Kidney (tissue), 14 donors: ENCODE data around the gene WDR91. TPM values are rescaled to one million over a fixed set of nuclear protein-coding genes. Genes with fewer than 3 reads are reported as not detected.
A peak's percentile ranks its signal among the peaks of the same experiment; 100 is the strongest.

Source experiments
- DNase-seq, 5 donors: peaks; one replicate each; pipeline ENCODE4 v3.0.0-alpha.2; 2013 to 2020
- FAIRE-seq: peaks from 2 replicates; lab custom pipeline; 2012; peaks lifted over from hg19 to GRCh38; lab: Jason Lieb, UNC
- H3K27ac ChIP-seq, 2 donors: one replicate each; pipeline ENCODE4 v1.7.0; 2013; ENCODE audit warnings: low read depth in 2 of 2, low read length in 2 of 2, inconsistent platforms in 1 of 2
- H3K27me3 ChIP-seq: one replicate; pipeline ENCODE4 v1.7.1; 2013; ENCODE audit warnings: low read length, inconsistent platforms; ENCODE audit not compliant: control insufficient read depth, insufficient read depth
- H3K36me3 ChIP-seq, 3 donors: one replicate each; pipeline versions ENCODE4 v1.7.0 to v1.7.1; 2013; ENCODE audit warnings: low read length in 3 of 3, control low read depth in 1 of 3, inconsistent platforms in 1 of 3; ENCODE audit not compliant: insufficient read depth in 3 of 3, control insufficient read depth in 2 of 3
- H3K4me1 ChIP-seq, 3 donors: one replicate each; pipeline versions ENCODE4 v1.7.0 to v1.7.1; 2013; ENCODE audit warnings: low read length in 3 of 3, inconsistent platforms in 1 of 3, low read depth in 1 of 3; ENCODE audit not compliant: control insufficient read depth in 2 of 3, insufficient read depth in 2 of 3
- H3K4me3 ChIP-seq, 3 donors: one replicate each; pipeline versions ENCODE4 v1.7.0 to v1.8.1; 2013; ENCODE audit warnings: low read length in 3 of 3, control low read depth in 1 of 3, inconsistent platforms in 1 of 3
- H3K9ac ChIP-seq, 3 donors: one replicate each; pipeline versions ENCODE4 v1.7.0 to v1.7.1; 2013; ENCODE audit warnings: low read length in 3 of 3, control low read depth in 1 of 3, inconsistent platforms in 1 of 3
- H3K9me3 ChIP-seq, 3 donors: one replicate each; pipeline versions ENCODE4 v1.7.0 to v1.7.1; 2013; ENCODE audit warnings: low read length in 3 of 3, control low read depth in 1 of 3, inconsistent platforms in 1 of 3; ENCODE audit not compliant: control insufficient read depth in 2 of 3, insufficient read depth in 1 of 3
- intact Hi-C: fragments of 100-400 bp; cut with DNase I; formaldehyde crosslinking; loops from one replicate; pipeline ENCODE4 v1.11.1; 2022
- microRNA-seq: library from miRNA; unstranded; fragments of <30 nt; microRNA quantifications from one replicate; pipeline ENCODE4 v1.2.0, GENCODE V29; 2020
- polyA plus RNA-seq: library from polyadenylated mRNA; stranded (reverse); fragments of 350-450 nt; fragmentation: Illumina TruSeq; extraction: RNeasy Lipid Tissue Mini Kit (QIAGEN cat#74804); gene quantifications from one replicate; pipeline ENCODE4 v1.2.3, GENCODE V29; 2014; ENCODE audit warnings: low read depth, low replicate concordance; ENCODE audit not compliant: insufficient read depth
- total RNA-seq: library from RNA; stranded (reverse); fragmentation: NEBNext Ultra II Directional; extraction: Animal tissue kit (Norgen Biotek cat#: 25700); gene quantifications from one replicate; pipeline ENCODE4 v1.2.1, GENCODE V29; 2021
- TF ChIP-seq, protein P1 (sequence below): IDR thresholded peaks from 3 replicates; pipeline ENCODE4 v1.5.1; 2012; ENCODE audit warnings: mild to moderate bottlenecking, moderate library complexity, borderline replicate concordance; ENCODE audit not compliant: insufficient read depth; ENCODE audit errors: extremely low read depth
- donor health status: control.
- donor health status: control.
- donor health status: control.
- donor health status: control.
- donor health status: control.
- donor health status: DM: yes; HTN: yes; CAD: no.
- donor health status: Normal renal cell carcinoma (clear cell type).

WDR91 gene
- total and polyA plus RNA-seq, 2 donors from 2014 or later: 27.8 to 73.9 TPM

DNA sequence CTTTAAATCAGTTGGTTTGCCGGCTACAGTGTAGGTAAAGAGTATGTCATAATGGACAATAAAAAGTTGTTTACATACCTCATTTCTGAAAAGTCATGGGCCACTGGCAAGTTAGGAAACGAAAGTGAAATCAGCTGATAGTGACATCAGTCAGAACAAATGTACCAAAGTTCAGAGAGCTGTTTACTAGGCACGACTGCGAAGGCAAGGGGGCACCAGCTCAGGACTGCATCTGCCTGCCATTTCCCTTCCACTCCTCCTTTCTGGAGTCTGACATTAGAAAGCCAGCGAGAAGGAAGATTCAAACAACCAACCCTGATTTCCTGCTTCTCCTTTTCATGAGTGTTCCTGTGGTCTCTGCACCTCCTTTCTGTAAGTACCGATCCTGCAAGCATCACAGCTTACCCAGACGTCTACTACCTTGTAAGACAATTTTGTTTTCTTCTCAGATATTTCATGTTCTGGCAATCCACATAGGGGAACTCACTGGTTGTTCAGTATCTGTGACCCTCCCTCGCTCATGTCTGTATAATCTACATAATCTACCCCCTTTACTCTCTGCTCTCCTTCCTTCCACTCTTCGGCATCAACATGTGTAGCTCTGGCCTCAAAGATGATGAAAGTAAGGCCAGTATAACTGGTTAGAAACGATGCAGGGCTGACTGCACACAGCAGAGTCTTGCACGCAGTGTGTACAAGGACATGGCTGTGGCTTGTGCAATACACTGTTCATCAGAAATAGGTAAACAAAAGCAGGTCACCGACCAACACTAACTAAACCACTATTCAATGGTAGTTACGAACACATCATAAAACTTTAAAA, 63.2 kb downstream of the WDR91 start, which contains the start of gene TMEM140:
TSS of gene TMEM140 (plus strand) at position 174 of the 823 bp plus-strand sequence. CDS start 16,370 bp downstream, outside the sequence.
- Histone ChIP-seq H3K36me3 (peaks cover 0 to 5% (median 0%) of the 10 kb centered on the region in 3 donors), H3K9me3 (no peaks in the 10 kb centered on the region), H3K9ac (peak within 1 kb of the TSS; percentile 17 to 94 (median 55)), H3K27ac (peak within 1 kb of the TSS; percentile 94 to 95), H3K4me3 (peak within 1 kb of the TSS; percentile 38 to 92 (median 85)), H3K27me3 (no peaks in the 10 kb centered on the region), H3K4me1 (peaks cover 0 to 40% (median 15%) of the 10 kb centered on the region in 3 donors)
- TF ChIP-seq, protein P1, sequence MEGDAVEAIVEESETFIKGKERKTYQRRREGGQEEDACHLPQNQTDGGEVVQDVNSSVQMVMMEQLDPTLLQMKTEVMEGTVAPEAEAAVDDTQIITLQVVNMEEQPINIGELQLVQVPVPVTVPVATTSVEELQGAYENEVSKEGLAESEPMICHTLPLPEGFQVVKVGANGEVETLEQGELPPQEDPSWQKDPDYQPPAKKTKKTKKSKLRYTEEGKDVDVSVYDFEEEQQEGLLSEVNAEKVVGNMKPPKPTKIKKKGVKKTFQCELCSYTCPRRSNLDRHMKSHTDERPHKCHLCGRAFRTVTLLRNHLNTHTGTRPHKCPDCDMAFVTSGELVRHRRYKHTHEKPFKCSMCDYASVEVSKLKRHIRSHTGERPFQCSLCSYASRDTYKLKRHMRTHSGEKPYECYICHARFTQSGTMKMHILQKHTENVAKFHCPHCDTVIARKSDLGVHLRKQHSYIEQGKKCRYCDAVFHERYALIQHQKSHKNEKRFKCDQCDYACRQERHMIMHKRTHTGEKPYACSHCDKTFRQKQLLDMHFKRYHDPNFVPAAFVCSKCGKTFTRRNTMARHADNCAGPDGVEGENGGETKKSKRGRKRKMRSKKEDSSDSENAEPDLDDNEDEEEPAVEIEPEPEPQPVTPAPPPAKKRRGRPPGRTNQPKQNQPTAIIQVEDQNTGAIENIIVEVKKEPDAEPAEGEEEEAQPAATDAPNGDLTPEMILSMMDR: no peak
- DNase-seq (peak in 3 of 5 donors; percentile 63 to 82 (median 78)), FAIRE-seq (peak; percentile 52)
- intact Hi-C loops: no loop called here

DNA sequence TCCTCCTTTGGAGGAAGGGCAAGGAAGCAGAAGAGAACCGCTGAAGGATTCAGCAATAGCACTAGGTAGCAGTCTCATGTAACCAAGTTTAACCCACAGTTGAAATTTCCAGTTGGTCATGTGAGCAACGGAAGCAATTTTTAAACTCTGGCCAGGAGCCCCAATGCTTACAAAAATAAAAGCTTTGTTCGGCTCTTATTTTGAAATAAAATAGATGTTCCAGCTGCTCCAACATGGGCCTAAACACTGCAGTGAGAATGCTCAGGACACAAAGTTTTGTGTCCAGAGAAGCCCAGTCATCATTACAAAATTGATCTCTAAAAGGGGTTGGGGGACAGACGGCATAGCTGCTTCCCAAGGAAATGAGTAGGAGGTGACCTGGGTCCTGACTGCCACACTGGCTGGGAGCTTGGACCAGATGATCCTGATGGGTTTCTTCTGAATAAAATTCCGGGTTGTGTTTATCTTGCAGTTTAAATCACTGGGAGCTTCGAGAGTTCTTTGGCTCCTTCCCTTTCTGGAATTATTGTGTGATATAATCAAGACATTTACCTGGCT, 63.9 kb downstream of the WDR91 start:
- Histone ChIP-seq H3K27me3 (no peaks in the 10 kb centered on the region), H3K27ac (peak overlapping the region; percentile 94 to 95), H3K4me1 (peaks cover 0 to 40% (median 15%) of the 10 kb centered on the region in 3 donors), H3K9me3 (no peaks in the 10 kb centered on the region), H3K36me3 (peaks cover 0 to 5% (median 0%) of the 10 kb centered on the region in 3 donors), H3K4me3 (peak overlapping the region; percentile 38 to 92 (median 85)), H3K9ac (peak overlapping the region; percentile 17 to 94 (median 55))
- no peak for FAIRE-seq
- TF ChIP-seq, protein P1: no peak
- intact Hi-C loops: no loop called here
- peak in 2 of 5 donors; percentile 51 to 68 for DNase-seq

DNA sequence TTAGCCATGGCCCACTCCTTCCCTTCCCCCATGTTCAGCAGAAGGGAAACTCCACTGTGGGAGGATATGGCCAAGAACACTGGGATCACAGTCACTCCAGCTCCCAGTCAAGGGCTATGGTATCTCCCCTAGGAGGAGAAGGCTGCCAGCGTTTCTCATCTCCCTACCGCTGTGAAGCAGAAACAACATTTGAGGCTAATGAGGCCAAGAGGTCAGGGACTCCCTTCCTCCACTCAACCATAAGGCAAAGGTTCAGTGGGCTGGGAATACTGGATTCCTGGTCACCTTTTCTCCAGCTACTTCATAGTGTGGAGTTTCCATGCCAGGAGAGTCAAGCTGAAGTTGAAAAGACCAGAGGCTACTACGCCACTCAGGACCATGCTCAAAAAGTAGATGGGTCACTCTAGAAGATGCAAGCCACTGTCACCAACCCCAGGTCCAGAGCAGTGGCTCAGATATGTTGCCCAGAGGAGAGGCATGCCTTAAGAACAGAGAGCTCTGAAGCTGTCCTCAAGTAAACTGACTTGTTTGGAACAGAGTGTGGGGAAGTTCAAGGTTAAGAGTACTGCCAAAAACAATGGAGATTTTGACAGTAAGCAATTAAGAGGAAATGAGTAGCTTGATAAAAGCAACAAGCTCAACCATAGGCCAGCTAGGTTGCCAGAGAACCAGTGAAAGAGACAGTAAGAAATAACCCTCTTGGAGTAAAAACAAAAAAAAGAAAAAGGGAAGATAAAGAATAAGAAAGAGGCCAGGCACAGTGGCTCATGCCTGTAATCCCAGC, 67.2 kb downstream of the WDR91 start:
- Histone ChIP-seq H3K27ac (peak overlapping the region in 1 of 2 donors; percentile 2), H3K4me1 (peaks cover 0 to 15% (median 3%) of the 10 kb centered on the region in 3 donors), H3K9ac (no peak overlapping the region), H3K27me3 (no peaks in the 10 kb centered on the region), H3K9me3 (no peaks in the 10 kb centered on the region), H3K4me3 (no peak overlapping the region), H3K36me3 (no peaks in the 10 kb centered on the region)
- intact Hi-C loops: no loop called here
- FAIRE-seq (no peak), DNase-seq (peak in 3 of 5 donors; percentile 48 to 66 (median 52))
- TF ChIP-seq, protein P1: no peak

Small RNA genes within 50 kb of the gene (microRNA-seq; reads per million reads assigned to microRNA genes)
- gene MIR6509: not detected

Other genes starting within 250 kb of the WDR91 start
- 7.6 TPM for gene AGBL3, start 225.0 kb downstream of the WDR91 start, total RNA-seq
- 2.1 TPM for gene AGBL3, start 225.0 kb downstream of the WDR91 start, polyA plus RNA-seq
- 31.3 TPM for gene TMEM140, start 63.5 kb downstream of the WDR91 start, total RNA-seq
- gene TMEM140, start 63.5 kb downstream of the WDR91 start, polyA plus RNA-seq: 28.2 TPM
- 89.3 TPM for gene CYREN, start 40.8 kb downstream of the WDR91 start, total RNA-seq
- 39.4 TPM for gene CYREN, start 40.8 kb downstream of the WDR91 start, polyA plus RNA-seq
- gene STRA8, start 22.3 kb upstream of the WDR91 start, total RNA-seq: not detected
- 0.43 TPM for gene STRA8, start 22.3 kb upstream of the WDR91 start, polyA plus RNA-seq